ACC112 (cell line): ENCODE measurements around the gene XRRA1.
"Not testable (repeated sequence)": the region's sequence is repeated elsewhere in the genome, so short reads cannot be mapped to it uniquely, and the experiment has no call there.

ENCODE experiments used
- H2AFZ ChIP-seq: fragments of 200-600 bp; sonication (generic); one replicate; pipeline ENCODE4 v1.6.0; 2017; ENCODE audit warnings: antibody characterized with exemption, low read length; ENCODE audit not compliant: unreplicated experiment
- H3K27ac ChIP-seq: fragments of 200-600 bp; sonication (generic); 2 replicates; pipeline ENCODE4 v1.5.1; 2014; ENCODE audit warnings: low read depth, mild to moderate bottlenecking, antibody characterized with exemption, low read length, moderate library complexity
- H3K27me3 ChIP-seq: fragments of 200-600 bp; sonication (generic); 2 replicates; pipeline ENCODE4 v1.6.1; 2014; ENCODE audit warnings: mild to moderate bottlenecking, antibody characterized with exemption, low read length, moderate library complexity, mixed read lengths; ENCODE audit not compliant: insufficient read depth
- H3K36me3 ChIP-seq: fragments of 200-600 bp; sonication (generic); 2 replicates; pipeline ENCODE4 v1.6.1; 2016; ENCODE audit warnings: mild to moderate bottlenecking, antibody characterized with exemption, low read length, moderate library complexity, mixed read lengths; ENCODE audit not compliant: insufficient read depth
- H3K4me1 ChIP-seq: fragments of 200-600 bp; sonication (generic); one replicate; pipeline ENCODE4 v1.6.1; 2016; ENCODE audit warnings: low read length, mixed read lengths; ENCODE audit not compliant: insufficient read depth, unreplicated experiment, control insufficient read depth
- H3K4me3 ChIP-seq: fragments of 200-600 bp; sonication (generic); 2 replicates; pipeline ENCODE4 v1.5.1; 2014; ENCODE audit warnings: mild to moderate bottlenecking, low read depth, low read length
- H3K79me2 ChIP-seq: fragments of 200-600 bp; sonication (generic); one replicate; pipeline ENCODE4 v1.6.0; 2016; ENCODE audit warnings: low read length; ENCODE audit not compliant: control insufficient read depth, unreplicated experiment, insufficient read depth

Gene XRRA1

DNA sequence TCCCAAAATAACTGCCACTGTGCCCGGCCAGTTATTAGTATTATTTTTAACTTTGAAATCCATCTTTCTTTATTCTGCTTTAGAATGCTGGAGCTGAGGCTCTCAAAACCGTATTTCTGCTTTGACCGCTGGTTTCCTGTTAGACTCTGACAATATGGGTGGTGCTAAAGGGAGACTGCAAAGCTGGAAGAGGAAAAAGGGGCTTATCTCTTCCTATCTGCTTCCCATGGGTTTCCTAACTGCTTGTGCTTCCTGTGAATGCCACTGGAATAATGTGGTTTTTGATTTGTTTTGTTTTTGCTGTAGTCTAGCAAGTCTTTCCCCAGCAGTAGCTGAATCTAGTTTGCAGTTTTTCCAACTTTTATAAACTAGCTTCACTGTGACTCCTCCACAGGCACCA is 43.6 kb downstream of the XRRA1 start:
- Histone ChIP-seq H3K79me2 (no peaks in the 10 kb centered on the region), H3K4me1 (no peaks in the 10 kb centered on the region), H3K27ac (no peak overlapping the region), H3K27me3 (no peaks in the 10 kb centered on the region), H2AFZ (no peak overlapping the region), H3K4me3 (no peak overlapping the region), H3K36me3 (peaks cover 13% of the 10 kb centered on the region; the same call in 1 of the 2 replicates)

DNA sequence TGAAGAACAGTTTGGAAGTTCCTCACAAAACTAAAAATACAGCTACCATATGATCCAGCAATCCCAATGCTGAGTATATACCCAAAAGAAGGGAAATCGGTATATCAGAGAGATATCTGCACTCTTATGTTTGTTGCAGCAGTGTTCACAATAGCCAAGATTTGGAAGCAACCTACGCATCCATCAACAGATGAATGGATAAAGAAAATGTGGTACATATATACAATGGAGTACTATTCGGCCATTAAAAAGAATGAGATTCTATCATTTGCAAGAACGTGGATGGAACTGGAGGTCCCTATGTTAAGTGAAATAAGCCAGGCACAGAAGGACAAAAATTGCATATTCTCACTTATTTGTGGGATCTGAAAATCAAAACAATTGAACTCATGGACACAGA is 46.5 kb downstream of the XRRA1 start:
- Histone ChIP-seq H3K27ac (no peak overlapping the region), H3K4me1 (no peaks in the 10 kb centered on the region), H3K79me2 (no peaks in the 10 kb centered on the region), H2AFZ (no peak overlapping the region), H3K27me3 (no peaks in the 10 kb centered on the region), H3K4me3 (no peak overlapping the region), H3K36me3 (peaks cover 13% of the 10 kb centered on the region; the same call in 1 of the 2 replicates)

DNA sequence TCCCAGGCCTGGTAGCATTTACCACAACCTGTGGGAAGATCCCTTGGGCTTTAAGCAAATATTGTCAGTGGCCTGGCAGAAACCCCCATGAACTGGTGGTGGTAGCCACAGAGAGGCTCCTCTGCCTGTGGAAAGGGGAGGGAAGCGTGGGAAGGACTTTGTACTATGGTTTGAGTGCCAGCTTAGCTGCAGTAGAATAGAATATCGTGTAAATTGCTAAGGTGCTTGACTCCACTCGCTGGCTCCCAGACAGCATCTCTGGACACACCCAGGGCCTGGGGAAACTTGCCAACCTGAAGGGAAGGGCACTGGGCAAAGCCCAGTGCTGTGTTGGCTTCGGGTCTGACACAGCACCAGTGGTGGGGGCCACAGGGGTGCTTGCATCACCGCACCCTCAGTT is 52.6 kb downstream of the XRRA1 start:
- Histone ChIP-seq H3K27me3 (no peaks in the 10 kb centered on the region), H2AFZ (no peak overlapping the region), H3K36me3 (peaks cover 12% of the 10 kb centered on the region; the same call in 1 of the 2 replicates), H3K27ac (no peak overlapping the region), H3K79me2 (no peaks in the 10 kb centered on the region), H3K4me1 (no peaks in the 10 kb centered on the region), H3K4me3 (no peak overlapping the region)

DNA sequence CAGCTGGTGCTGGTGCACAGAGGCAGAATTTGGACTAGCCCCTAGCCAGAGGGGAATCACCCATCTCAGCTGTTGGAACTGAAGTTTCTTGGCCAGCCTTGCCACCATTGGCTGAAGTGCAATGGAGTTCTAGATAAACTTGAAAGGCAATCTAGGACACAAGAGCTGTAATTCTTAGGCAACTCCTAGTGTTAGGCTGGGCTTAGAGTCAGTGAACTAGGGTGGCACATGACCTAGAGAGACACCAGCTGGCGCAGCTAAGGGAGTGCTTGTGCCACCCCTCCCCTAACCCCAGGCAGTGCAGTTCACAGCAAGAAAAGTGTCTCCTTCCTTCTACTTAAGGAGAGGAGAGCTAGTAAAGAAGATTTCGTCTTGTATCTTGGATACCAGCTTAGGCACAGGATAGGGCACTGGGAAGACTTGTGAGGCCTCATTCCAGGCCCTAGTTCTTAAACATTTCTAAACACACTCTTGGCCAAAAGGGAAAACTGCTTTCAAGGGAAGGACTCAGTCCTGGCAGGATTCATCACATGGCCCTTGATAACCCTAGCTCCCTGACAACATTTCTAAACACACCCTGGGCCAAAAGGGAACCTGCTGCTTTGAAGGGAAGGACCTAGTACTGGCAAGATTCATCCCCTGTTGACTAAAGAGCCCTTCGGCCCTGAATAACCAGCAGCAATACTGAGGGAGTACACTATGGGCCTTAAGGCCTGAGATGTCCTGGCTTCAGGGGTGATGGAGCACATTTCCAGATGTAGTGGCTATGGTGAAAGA is 53.4 kb downstream of the XRRA1 start:
- H3K36me3 ChIP-seq = peaks cover 5% of the 10 kb centered on the region; the same call in 1 of the 2 replicates
- H3K4me3 ChIP-seq = no peak overlapping the region
- no peaks in the 10 kb centered on the region for H3K27me3 ChIP-seq
- no peaks in the 10 kb centered on the region for H3K4me1 ChIP-seq
- no peak overlapping the region for H2AFZ ChIP-seq
- no peak overlapping the region for H3K27ac ChIP-seq
- H3K79me2 ChIP-seq = no peaks in the 10 kb centered on the region

DNA sequence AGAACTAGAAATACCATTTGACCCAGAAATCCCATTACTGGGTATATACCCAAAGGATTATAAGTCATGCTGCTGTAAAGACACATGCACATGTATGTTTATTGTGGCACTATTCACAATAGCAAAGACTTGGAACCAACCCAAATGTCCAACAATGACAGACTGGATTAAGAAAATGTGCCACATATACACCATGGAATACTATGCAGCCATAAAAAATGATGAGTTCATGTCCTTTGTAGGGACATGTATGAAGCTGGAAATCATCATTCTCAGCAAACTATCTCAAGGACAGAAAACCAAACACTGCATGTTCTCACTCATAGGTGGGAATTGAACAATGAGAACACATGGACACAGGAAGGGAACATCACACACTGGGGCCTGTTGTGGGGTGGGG is 55.9 kb downstream of the XRRA1 start:
- not testable (repeated sequence) for H3K27me3 ChIP-seq, H2AFZ ChIP-seq, H3K36me3 ChIP-seq, H3K79me2 ChIP-seq, H3K4me1 ChIP-seq, H3K27ac ChIP-seq, H3K4me3 ChIP-seq

DNA sequence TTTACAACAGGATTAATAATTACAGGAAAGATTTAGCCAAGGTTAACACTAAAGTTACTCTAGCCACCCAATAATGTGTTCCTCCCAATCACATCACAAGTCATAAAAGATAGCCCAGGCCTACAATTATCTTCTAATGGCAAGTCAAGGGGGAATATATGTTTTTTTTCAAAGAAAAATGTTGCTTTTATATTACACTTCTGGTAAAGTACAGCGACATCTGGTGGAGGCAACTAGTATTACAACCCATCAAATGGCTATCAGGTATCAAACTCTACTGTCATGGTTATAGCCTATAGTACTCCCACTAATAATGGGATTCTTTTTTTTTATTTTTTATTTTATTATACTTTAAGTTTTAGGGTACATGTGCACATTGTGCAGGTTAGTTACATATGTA is 71.8 kb downstream of the XRRA1 start:
- no peaks in the 10 kb centered on the region for H3K79me2 ChIP-seq
- H3K36me3 ChIP-seq = peaks cover 25% of the 10 kb centered on the region

DNA sequence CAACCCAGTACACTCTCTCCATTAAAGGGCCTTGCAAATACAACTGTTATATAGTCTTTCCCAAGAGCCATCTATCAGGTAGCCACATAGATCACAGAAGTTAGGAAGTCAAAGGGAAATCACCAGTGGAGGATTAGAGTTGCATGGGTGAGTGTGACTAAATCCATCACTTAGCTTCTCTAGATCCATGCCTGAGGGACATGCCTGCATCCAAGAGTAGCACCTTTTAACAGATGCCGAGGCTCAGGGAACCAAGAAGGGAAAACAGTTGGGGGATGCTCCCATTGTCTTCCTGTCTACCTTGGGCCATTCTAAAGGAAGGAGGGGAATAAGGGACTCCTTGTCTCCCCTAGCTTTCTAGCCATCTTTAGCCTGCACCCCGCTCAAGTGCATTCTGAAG is 77.9 kb downstream of the XRRA1 start:
- no peak overlapping the region for H3K4me3 ChIP-seq
- H3K79me2 ChIP-seq = no peaks in the 10 kb centered on the region
- no peak overlapping the region for H2AFZ ChIP-seq
- H3K27me3 ChIP-seq = no peaks in the 10 kb centered on the region
- no peak overlapping the region for H3K27ac ChIP-seq
- no peaks in the 10 kb centered on the region for H3K4me1 ChIP-seq
- H3K36me3 ChIP-seq = peaks cover 51% of the 10 kb centered on the region

More for the DNA sequence above, 71.8 kb downstream of the XRRA1 start:
- Histone ChIP-seq H3K27ac (no peak overlapping the region), H3K4me3 (no peak overlapping the region), H3K27me3 (no peaks in the 10 kb centered on the region), H3K4me1 (no peaks in the 10 kb centered on the region), H2AFZ (no peak overlapping the region)

DNA sequence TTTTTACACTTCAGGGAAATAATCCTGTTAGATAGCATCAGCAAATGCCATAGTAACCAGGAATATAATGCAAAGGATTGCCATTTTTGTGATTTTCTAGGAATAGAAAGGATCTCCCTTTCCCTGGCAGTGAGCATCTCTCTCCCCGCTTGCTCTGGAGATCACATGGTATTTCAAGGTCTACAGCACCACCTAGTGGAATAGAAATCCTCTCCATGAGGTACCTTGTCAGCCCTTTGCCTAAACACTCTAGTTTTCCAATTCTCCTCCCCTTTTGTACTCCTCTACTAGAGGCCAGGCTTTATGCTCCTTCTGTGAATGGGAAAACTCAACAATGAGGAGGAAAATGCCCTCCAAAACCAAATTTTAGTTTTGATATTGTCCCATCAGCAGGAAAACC is 78.4 kb downstream of the XRRA1 start:
- Histone ChIP-seq H3K36me3 (peaks cover 56% of the 10 kb centered on the region), H3K4me3 (no peak overlapping the region), H3K79me2 (no peaks in the 10 kb centered on the region), H3K27me3 (no peaks in the 10 kb centered on the region), H3K27ac (no peak overlapping the region), H3K4me1 (no peaks in the 10 kb centered on the region), H2AFZ (no peak overlapping the region)

DNA sequence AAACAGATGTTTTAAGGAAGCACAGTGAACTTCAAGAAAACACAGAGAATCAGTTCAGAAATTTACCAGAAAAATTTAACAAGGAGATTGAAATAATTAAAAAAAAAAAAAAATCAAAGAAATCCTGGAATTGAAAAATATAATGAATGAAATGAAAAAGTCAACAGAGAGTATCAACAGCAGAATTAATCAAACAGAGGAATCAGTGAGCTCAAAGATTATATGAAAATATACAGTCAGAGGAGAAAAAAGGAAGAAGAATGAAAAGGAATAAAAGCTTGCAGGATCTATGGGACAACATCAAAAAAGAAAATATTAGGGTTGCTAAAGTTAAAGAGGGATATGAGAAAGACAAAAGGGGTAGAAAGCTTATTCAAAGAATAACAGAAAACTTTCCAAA is 82.3 kb downstream of the XRRA1 start:
- Histone ChIP-seq H3K27ac (no peak overlapping the region), H3K36me3 (peaks cover 69% of the 10 kb centered on the region), H2AFZ (no peak overlapping the region), H3K27me3 (no peaks in the 10 kb centered on the region), H3K4me1 (no peaks in the 10 kb centered on the region), H3K4me3 (no peak overlapping the region), H3K79me2 (no peaks in the 10 kb centered on the region)

DNA sequence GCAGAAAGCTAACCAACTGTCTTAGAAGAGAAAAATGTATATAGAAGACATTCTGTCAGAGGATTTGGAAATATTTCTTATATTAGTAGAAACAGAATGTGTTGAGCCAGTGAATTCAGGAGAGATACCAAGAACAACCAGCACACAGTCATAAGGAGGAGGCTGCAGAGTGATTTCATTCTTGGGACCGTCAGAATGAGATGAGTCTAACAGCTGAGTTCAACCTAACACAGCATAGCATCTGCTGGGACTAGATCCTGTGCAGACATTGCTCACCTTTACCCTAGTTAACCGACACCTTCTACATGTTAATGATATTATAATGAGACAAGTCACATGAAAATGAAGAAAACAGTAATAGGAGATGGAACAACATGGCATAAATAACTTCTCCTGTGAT is 85.5 kb downstream of the XRRA1 start:
- no peaks in the 10 kb centered on the region for H3K27me3 ChIP-seq
- no peak overlapping the region for H3K4me3 ChIP-seq
- no peaks in the 10 kb centered on the region for H3K79me2 ChIP-seq
- H2AFZ ChIP-seq = no peak overlapping the region
- no peaks in the 10 kb centered on the region for H3K4me1 ChIP-seq
- H3K27ac ChIP-seq = no peak overlapping the region
- H3K36me3 ChIP-seq = peaks cover 78% of the 10 kb centered on the region

DNA sequence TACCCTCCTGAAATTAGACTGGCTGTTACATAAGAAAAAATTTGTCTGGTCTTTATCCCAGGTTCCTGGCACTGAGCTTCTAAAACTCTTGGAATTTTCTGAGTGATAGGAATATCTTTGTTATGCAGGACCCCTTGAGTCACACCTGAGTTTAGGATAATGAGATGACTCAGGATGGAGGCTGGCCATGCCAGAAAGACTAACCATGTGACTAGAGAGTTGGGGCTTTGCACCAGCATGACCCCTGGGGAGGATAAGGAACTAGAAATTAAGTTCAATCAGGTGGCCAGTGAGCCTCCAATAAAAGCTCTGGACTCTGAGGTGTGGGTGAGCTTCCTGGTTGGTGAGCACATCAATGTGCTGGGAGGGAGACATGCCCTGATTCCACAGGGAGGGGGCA is 88.1 kb downstream of the XRRA1 start:
- Histone ChIP-seq H3K79me2 (no peaks in the 10 kb centered on the region), H2AFZ (no peak overlapping the region), H3K27ac (no peak overlapping the region), H3K4me1 (no peaks in the 10 kb centered on the region), H3K36me3 (peaks cover 68% of the 10 kb centered on the region), H3K27me3 (no peaks in the 10 kb centered on the region), H3K4me3 (no peak overlapping the region)
